ENCODE measurements around the gene MAFG.

Gene MAFG

GRCh38 chr17:81958633-81959342, 31.3 kb upstream of the MAFG start:
- Histone ChIP-seq H3K27me3 (ENCODE audit: insufficient read depth, low read length, poor library complexity, severe bottlenecking) (no peaks in the 10 kb centered on the region), H3K9me2 (replicated peaks; ENCODE audit: low read depth, low read length) (no peaks in the 10 kb centered on the region), H3K4me3 (ENCODE audit: low read length, poor library complexity, severe bottlenecking) (no peak overlapping the region), H3K9ac (ENCODE audit: low read depth, low read length, poor library complexity, severe bottlenecking) (no peak overlapping the region), H3F3A (ENCODE audit: low read depth) (no peaks in the 10 kb centered on the region), H3K4me1 (ENCODE audit: insufficient read depth, low read length, poor library complexity, severe bottlenecking) (no peaks in the 10 kb centered on the region), H4K20me1 (ENCODE audit: insufficient read depth, low read length, poor library complexity, severe bottlenecking) (no peaks in the 10 kb centered on the region), H3K36me3 (ENCODE audit: insufficient read depth, low read length) (no peaks in the 10 kb centered on the region), H2AFZ (ENCODE audit: low read length) (0 out of 2 replicates have a peak overlapping the region, but pooled peaks have one; percentile 77), H3K9me3 (ENCODE audit: insufficient read depth, low read depth, low read length) (no peaks in the 10 kb centered on the region), H3K79me2 (ENCODE audit: insufficient read depth, low read length) (no peaks in the 10 kb centered on the region), H3K4me2 (ENCODE audit: low read depth, low read length, poor library complexity, severe bottlenecking) (no peak overlapping the region)
- TF ChIP-seq EZH2phosphoT487 (IDR thresholded peaks at IDR 0.05; ENCODE audit: borderline replicate concordance) (no peak), CTCF (conservative IDR thresholded peaks at IDR 0.05; ENCODE audit: low read length) (no peak)

GRCh38 chr17:81957691-81958432, 30.3 kb upstream of the MAFG start:
- no peaks in the 10 kb centered on the region for H3K9me2 ChIP-seq (replicated peaks; ENCODE audit: low read depth, low read length)
- no peaks in the 10 kb centered on the region for H3K4me1 ChIP-seq (ENCODE audit: insufficient read depth, low read length, poor library complexity, severe bottlenecking)
- H3K79me2 ChIP-seq (ENCODE audit: insufficient read depth, low read length) = no peaks in the 10 kb centered on the region
- H2AFZ ChIP-seq (ENCODE audit: low read length) = no peak overlapping the region
- no peak overlapping the region for H3K4me2 ChIP-seq (ENCODE audit: low read depth, low read length, poor library complexity, severe bottlenecking)
- no peaks in the 10 kb centered on the region for H4K20me1 ChIP-seq (ENCODE audit: insufficient read depth, low read length, poor library complexity, severe bottlenecking)
- H3K27me3 ChIP-seq (ENCODE audit: insufficient read depth, low read length, poor library complexity, severe bottlenecking) = no peaks in the 10 kb centered on the region
- no peaks in the 10 kb centered on the region for H3K36me3 ChIP-seq (ENCODE audit: insufficient read depth, low read length)
- no peak for TF ChIP-seq CTCF (conservative IDR thresholded peaks at IDR 0.05; ENCODE audit: low read length)
- H3F3A ChIP-seq (ENCODE audit: low read depth) = no peaks in the 10 kb centered on the region
- no peak overlapping the region for H3K4me3 ChIP-seq (ENCODE audit: low read length, poor library complexity, severe bottlenecking)
- H3K9me3 ChIP-seq (ENCODE audit: insufficient read depth, low read depth, low read length) = no peaks in the 10 kb centered on the region
- no peak overlapping the region for H3K9ac ChIP-seq (ENCODE audit: low read depth, low read length, poor library complexity, severe bottlenecking)

GRCh38 chr17:81956607-81957589, 29.4 kb upstream of the MAFG start:
- Histone ChIP-seq H3K4me1 (ENCODE audit: insufficient read depth, low read length, poor library complexity, severe bottlenecking) (no peaks in the 10 kb centered on the region), H3F3A (ENCODE audit: low read depth) (no peaks in the 10 kb centered on the region), H4K20me1 (ENCODE audit: insufficient read depth, low read length, poor library complexity, severe bottlenecking) (no peaks in the 10 kb centered on the region), H3K27me3 (ENCODE audit: insufficient read depth, low read length, poor library complexity, severe bottlenecking) (no peaks in the 10 kb centered on the region), H2AFZ (ENCODE audit: low read length) (no peak overlapping the region), H3K9ac (ENCODE audit: low read depth, low read length, poor library complexity, severe bottlenecking) (no peak overlapping the region), H3K9me2 (replicated peaks; ENCODE audit: low read depth, low read length) (no peaks in the 10 kb centered on the region), H3K4me3 (ENCODE audit: low read length, poor library complexity, severe bottlenecking) (no peak overlapping the region), H3K36me3 (ENCODE audit: insufficient read depth, low read length) (no peaks in the 10 kb centered on the region), H3K79me2 (ENCODE audit: insufficient read depth, low read length) (no peaks in the 10 kb centered on the region), H3K4me2 (ENCODE audit: low read depth, low read length, poor library complexity, severe bottlenecking) (no peak overlapping the region), H3K9me3 (ENCODE audit: insufficient read depth, low read depth, low read length) (no peaks in the 10 kb centered on the region)
- TF ChIP-seq EZH2phosphoT487 (IDR thresholded peaks at IDR 0.05; ENCODE audit: borderline replicate concordance) (no peak), CTCF (conservative IDR thresholded peaks at IDR 0.05; ENCODE audit: low read length) (no peak)
